GM19193 (cell line): Measurements from ENCODE around the gene GALNT9.

Experiments
- POLR2A ChIP-seq: IDR thresholded peaks from 4 replicates; pipeline ENCODE4 v1.6.1; 2011; ENCODE audit not compliant: insufficient read depth, insufficient read length; ENCODE audit errors: extremely low read depth

The GALNT9 gene

DNA sequence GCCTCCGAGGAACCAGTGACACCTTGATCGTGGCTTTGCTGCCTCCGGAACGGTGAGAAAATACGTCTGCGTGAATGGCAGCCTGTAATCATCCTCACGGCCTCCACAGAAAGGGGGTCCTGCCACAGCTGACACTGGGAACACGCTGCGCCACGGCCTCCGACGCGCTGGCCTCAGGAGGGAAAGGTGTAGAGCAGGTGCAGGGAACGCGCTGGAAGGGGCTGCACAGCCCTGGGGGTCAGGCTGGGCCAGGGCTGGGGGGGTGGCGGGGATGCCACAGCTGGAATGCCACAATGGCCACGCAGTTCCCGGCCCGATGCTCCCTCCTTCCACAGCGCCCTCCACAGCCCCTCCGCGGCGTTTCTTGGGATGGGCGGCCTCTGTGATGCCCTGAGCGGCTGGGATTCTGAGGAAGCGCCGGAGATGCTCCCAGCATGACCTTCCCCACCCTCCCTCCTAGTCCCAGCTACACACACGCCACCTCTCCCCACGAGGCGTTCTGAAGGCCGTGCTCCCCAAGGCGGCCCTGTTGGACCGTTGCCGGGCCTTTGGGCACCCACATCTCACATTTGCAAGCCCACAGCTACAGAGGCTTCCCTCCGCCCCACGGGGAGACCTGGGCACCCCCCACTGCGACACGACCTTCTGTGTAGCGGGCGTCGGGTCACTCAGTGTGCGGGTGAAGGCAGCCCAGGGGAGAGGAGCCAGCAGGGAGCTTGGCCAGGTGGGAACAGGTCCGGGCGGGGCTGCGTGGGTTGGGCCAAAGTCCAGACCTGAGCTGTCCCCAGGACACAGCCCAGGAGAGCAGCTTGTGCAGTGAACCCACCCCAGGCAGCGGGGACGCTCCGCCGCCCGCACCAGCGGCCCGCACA lies 31.8 kb upstream of the GALNT9 start:
- TF ChIP-seq POLR2A: no peak

GRCh38 chr12:132360410-132360809 lies 31.0 kb upstream of the GALNT9 start:
- TF ChIP-seq POLR2A: no peak

DNA sequence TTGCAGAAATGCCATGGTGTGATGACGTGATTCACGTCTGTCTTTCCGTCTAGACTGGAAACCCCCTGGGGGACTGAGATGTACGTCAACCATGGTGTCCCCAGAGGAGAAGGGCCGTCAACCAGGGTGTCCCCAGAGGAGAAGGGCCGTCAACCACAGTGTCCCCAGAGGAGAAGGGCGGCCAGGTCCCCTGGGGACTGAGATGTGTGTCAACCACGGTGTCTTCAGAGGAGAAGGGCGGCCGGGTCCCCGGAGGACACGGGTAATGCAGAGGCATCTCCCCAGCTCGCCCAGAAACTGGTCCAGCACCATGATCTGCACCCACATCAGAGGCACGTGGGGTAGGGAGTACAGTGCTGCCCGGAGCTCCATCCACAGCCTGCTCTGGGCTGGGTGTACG lies 30.6 kb upstream of the GALNT9 start:
- TF ChIP-seq POLR2A: no peak

DNA sequence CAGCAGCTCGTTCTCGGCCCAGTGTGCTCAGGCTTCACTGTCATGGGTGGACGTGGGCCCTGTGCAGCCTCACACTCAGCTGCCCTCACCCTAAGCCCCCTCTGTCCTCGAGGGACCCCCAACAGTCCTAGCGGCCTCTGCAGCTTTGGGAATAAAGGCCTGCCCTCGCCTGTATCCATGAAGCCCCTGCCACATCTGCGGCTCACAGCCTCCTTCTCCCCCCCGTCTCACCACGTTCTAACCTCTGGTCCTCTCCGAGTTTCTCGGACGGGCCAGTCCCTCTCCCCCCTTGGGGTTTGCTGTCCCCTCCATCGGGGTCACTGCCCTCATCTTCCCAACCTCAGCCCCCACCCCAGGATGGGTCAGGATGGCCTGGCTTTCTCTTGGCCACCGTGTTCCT lies 30.2 kb upstream of the GALNT9 start:
- TF ChIP-seq POLR2A: no peak

- TF ChIP-seq POLR2A: no peak
Measured at GRCh38 chr12:132357623-132358186, 28.3 kb upstream of the GALNT9 start.

DNA sequence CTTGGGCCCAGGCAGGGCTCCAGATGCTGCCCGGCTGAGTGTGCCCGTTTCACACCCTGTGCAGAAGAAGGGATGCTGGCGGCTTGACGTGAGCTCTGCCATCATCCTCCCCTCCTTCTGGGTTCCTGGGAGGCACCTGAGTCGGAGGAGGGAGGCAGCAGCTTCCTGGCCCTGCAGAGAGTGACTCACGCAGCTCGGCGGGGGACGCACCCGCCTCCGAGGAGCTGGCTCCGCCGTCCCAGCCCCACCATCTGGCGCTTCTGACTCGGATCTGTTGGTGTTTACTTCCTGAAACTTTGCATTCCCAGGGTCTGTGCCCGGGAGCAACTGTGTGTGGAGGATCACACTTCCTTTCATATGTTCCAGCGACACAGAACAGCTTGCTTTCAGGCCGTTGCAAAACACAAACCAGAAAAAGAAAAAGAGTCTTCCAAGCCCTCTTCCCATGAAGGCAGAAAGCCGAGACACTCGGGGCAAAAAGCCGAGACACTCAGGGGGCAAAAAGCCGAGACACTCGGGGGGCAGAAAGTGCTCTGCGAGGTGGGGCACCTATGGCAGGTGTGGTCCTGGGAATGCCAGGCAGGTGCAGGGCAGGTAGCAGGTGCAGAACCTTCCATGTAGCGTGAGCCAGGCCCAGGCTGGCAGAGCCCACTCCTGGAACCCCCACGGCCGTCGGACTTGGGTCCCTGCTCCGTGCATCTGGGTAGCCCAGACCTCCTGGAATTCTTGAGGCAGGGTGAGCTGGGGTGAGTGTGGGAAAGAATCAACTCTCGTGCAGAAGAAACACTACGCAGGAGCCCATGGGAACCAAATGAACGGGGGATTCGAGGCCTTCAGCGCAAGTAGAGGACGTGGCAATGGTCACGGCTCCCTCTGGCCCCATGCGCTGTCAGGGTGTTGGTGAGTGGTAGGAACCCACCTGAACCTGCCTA lies 27.6 kb upstream of the GALNT9 start:
- no peak for TF ChIP-seq POLR2A

GRCh38 chr12:132355742-132356681 lies 26.6 kb upstream of the GALNT9 start:
- TF ChIP-seq POLR2A: no peak

- no peak for TF ChIP-seq POLR2A
Measured at GRCh38 chr12:132354982-132355680, 25.7 kb upstream of the GALNT9 start.

GRCh38 chr12:132354211-132354981 lies 25.0 kb upstream of the GALNT9 start:
- TF ChIP-seq POLR2A: no peak

GRCh38 chr12:132353811-132354210 lies 24.4 kb upstream of the GALNT9 start:
- TF ChIP-seq POLR2A: no peak

GRCh38 chr12:132352896-132353800 lies 23.8 kb upstream of the GALNT9 start:
- TF ChIP-seq POLR2A: no peak
